Stimulated activated CD4-positive, alpha-beta T cell treated with anti-CD3 and anti-CD28 coated beads, Interleukin-15, amount 100 ng/mL, for 24 hours (primary cell): ENCODE results near the gene NCOA4.
"Not testable (repeated sequence)": the region's sequence is repeated elsewhere in the genome, so short reads cannot be mapped to it uniquely, and the experiment has no call there.

Source experiments
- DNase-seq: peaks from one replicate; pipeline ENCODE4 v3.0.0-alpha.2; 2020

The NCOA4 gene

GRCh38 chr10:46019177-46019528 is 11.3 kb downstream of the NCOA4 start:
- DNase-seq = no peak

GRCh38 chr10:46018453-46019176 is 11.8 kb downstream of the NCOA4 start:
- DNase-seq = no peak

- no peak for DNase-seq
These were observed 12.7 kb downstream of the NCOA4 start for GRCh38 chr10:46017733-46018132.

GRCh38 chr10:46016811-46017210 is 13.6 kb downstream of the NCOA4 start:
- DNase-seq = no peak

GRCh38 chr10:46016190-46016589 is 14.2 kb downstream of the NCOA4 start:
- DNase-seq = no peak

- DNase-seq = no peak
These were observed 15.6 kb downstream of the NCOA4 start for GRCh38 chr10:46014683-46015405.

- DNase-seq = no peak
These were observed 16.2 kb downstream of the NCOA4 start for GRCh38 chr10:46014206-46014605.

- no peak for DNase-seq
These were observed 17.7 kb downstream of the NCOA4 start for GRCh38 chr10:46012746-46013145.

GRCh38 chr10:46006219-46006618 is 24.2 kb downstream of the NCOA4 start:
- DNase-seq = no peak

- no peak for DNase-seq
These were observed 25.0 kb downstream of the NCOA4 start for GRCh38 chr10:46005383-46005782.

- no peak for DNase-seq
These were observed 25.5 kb downstream of the NCOA4 start for GRCh38 chr10:46004963-46005362.

- DNase-seq = no peak
These were observed 27.3 kb downstream of the NCOA4 start for GRCh38 chr10:46002916-46003693.

GRCh38 chr10:46002189-46002687 is 28.2 kb downstream of the NCOA4 start:
- DNase-seq = not testable (repeated sequence)

GRCh38 chr10:46001187-46001756 is 29.2 kb downstream of the NCOA4 start:
- DNase-seq = no peak

GRCh38 chr10:46000538-46000937 is 29.9 kb downstream of the NCOA4 start:
- DNase-seq = no peak

- not testable (repeated sequence) for DNase-seq
These were observed 30.5 kb downstream of the NCOA4 start for GRCh38 chr10:45999955-46000354.

GRCh38 chr10:45997994-45998763 is 32.2 kb downstream of the NCOA4 start:
- no peak for DNase-seq

GRCh38 chr10:45997557-45997956 is 32.9 kb downstream of the NCOA4 start:
- DNase-seq = no peak

- DNase-seq = not testable (repeated sequence)
These were observed 44.8 kb downstream of the NCOA4 start for GRCh38 chr10:45985590-45985989.

GRCh38 chr10:45984473-45984872 is 46.0 kb downstream of the NCOA4 start:
- DNase-seq = not testable (repeated sequence)

- peak; percentile 25 for DNase-seq
These were observed 46.8 kb downstream of the NCOA4 start for GRCh38 chr10:45983538-45984186.

- DNase-seq = not testable (repeated sequence)
These were observed 49.1 kb downstream of the NCOA4 start for GRCh38 chr10:45981367-45981766.
